ENCODE results near the gene CTDSPL. TPM values are rescaled to one million over a fixed set of nuclear protein-coding genes. Genes with fewer than 3 reads are reported as not detected.

Gene CTDSPL
- total and polyA plus RNA-seq, 7 experiments from 2014 or later = 0.15 to 5.6 (median 1.7) TPM

- POLR2A ChIA-PET = no interaction called here
- H3K36me3 Mint-ChIP-seq = peaks cover 0 to 2% (median 0%) of the 10 kb centered on the region in 5 donors
- H3K4me1 Mint-ChIP-seq = peaks cover 11 to 31% (median 22%) of the 10 kb centered on the region in 7 donors
- H3K9me3 ChIP-seq (ENCODE audit: control insufficient read depth in 2 of 3, low read length in 3 of 3) = no peaks in the 10 kb centered on the region
- H3K27ac Mint-ChIP-seq = peak overlapping the region in 4 of 9 donors; percentile 4 to 46 (median 16)
- peaks cover 0 to 5% (median 0%) of the 10 kb centered on the region in 3 experiments for H3K36me3 ChIP-seq (ENCODE audit: control insufficient read depth in 2 of 3, insufficient read depth in 3 of 3, low read length in 3 of 3)
- H3K9me3 Mint-ChIP-seq = peaks cover 0 to 6% (median under 1%) of the 10 kb centered on the region in 11 donors
- H3K4me3 Mint-ChIP-seq = no peak overlapping the region
- DNase-seq (peak in 1 of 9 donors; percentile 14), ATAC-seq (no peak)
- intact Hi-C loops (cut with micrococcal nuclease) = loop anchor here in 1 of 2 donors (1.0 kb wide), 1 partner anchor 10 kb away; no protein-coding TSS in a partner anchor
- no peaks in the 10 kb centered on the region for H3K27me3 ChIP-seq (ENCODE audit: control insufficient read depth in 2 of 2, insufficient read depth in 2 of 2, low read length in 2 of 2)
- H3K4me1 ChIP-seq (ENCODE audit: control insufficient read depth in 2 of 2, insufficient read depth in 2 of 2, low read length in 2 of 2) = peaks cover 0 to 10% of the 10 kb centered on the region in 2 donors
- H3K27me3 Mint-ChIP-seq = peaks cover 0 to 58% (median 5%) of the 10 kb centered on the region in 5 donors
- H3K27ac ChIP-seq (ENCODE audit: low read depth, low read length) = no peak overlapping the region
- CTCF ChIA-PET = interaction anchor here (0.7 kb wide), 1 partner anchor 121 kb away, joined by 3 read pairs; no protein-coding TSS in a partner anchor
- no peak overlapping the region for H3K4me3 ChIP-seq (ENCODE audit: low read length)
These were observed 3.2 kb downstream of the CTDSPL start for GRCh38 chr3:37864904-37865303.

GRCh38 chr3:37867144-37867543 is 5.5 kb downstream of the CTDSPL start:
- H3K36me3 Mint-ChIP-seq = peaks cover 0 to 14% (median 7%) of the 10 kb centered on the region in 5 donors
- no peak overlapping the region for H3K4me3 Mint-ChIP-seq
- H3K4me1 ChIP-seq (ENCODE audit: control insufficient read depth in 2 of 2, insufficient read depth in 2 of 2, low read length in 2 of 2) = peaks cover 0 to 7% of the 10 kb centered on the region in 2 donors
- no peak overlapping the region for H3K27ac Mint-ChIP-seq
- no peaks in the 10 kb centered on the region for H3K36me3 ChIP-seq (ENCODE audit: control insufficient read depth in 2 of 3, insufficient read depth in 3 of 3, low read length in 3 of 3)
- ChIA-PET CTCF (interaction anchor here (1.7 kb wide), 1 partner anchor 12 kb away, joined by 7 read pairs; no protein-coding TSS in a partner anchor), POLR2A (interaction anchor here (0.7 kb wide), 1 partner anchor 38 kb away, joined by 4 read pairs; no protein-coding TSS in a partner anchor)
- peaks cover 6 to 26% (median 12%) of the 10 kb centered on the region in 7 donors for H3K4me1 Mint-ChIP-seq
- peaks cover 0 to 74% (median 12%) of the 10 kb centered on the region in 5 donors for H3K27me3 Mint-ChIP-seq
- ATAC-seq (no peak), DNase-seq (no peak)
- H3K4me3 ChIP-seq (ENCODE audit: low read length) = no peak overlapping the region
- H3K9me3 ChIP-seq (ENCODE audit: control insufficient read depth in 2 of 3, low read length in 3 of 3) = peaks cover 0 to 6% (median 0%) of the 10 kb centered on the region in 3 experiments
- peaks cover 7 to 28% (median 18%) of the 10 kb centered on the region in 11 donors for H3K9me3 Mint-ChIP-seq
- H3K27me3 ChIP-seq (ENCODE audit: control insufficient read depth in 2 of 2, insufficient read depth in 2 of 2, low read length in 2 of 2) = no peaks in the 10 kb centered on the region
- no peak overlapping the region for H3K27ac ChIP-seq (ENCODE audit: low read depth, low read length)
- intact Hi-C loops (cut with micrococcal nuclease) = no loop called here

DNA sequence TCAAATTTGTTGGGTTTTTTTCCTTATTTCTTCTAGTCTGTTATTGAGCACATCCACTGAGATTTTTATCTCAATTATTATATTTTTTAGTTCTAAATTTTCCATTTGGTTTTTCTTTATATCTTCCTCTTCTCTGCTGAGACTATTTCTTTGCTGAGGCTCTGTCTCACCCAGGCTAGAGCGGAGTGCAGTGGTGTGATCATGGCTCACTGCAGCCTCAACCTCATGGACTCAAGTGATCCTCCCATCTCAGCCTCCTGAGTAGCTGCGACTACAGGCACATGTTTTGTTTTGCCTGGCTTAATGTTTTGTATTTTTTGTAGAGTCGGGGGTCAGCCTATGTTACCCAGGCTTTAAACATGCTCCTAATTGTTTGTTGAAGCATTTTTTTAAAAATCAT is 10.2 kb downstream of the CTDSPL start:
- H3K36me3 Mint-ChIP-seq = peaks cover 0 to 15% (median 7%) of the 10 kb centered on the region in 5 donors

DNA sequence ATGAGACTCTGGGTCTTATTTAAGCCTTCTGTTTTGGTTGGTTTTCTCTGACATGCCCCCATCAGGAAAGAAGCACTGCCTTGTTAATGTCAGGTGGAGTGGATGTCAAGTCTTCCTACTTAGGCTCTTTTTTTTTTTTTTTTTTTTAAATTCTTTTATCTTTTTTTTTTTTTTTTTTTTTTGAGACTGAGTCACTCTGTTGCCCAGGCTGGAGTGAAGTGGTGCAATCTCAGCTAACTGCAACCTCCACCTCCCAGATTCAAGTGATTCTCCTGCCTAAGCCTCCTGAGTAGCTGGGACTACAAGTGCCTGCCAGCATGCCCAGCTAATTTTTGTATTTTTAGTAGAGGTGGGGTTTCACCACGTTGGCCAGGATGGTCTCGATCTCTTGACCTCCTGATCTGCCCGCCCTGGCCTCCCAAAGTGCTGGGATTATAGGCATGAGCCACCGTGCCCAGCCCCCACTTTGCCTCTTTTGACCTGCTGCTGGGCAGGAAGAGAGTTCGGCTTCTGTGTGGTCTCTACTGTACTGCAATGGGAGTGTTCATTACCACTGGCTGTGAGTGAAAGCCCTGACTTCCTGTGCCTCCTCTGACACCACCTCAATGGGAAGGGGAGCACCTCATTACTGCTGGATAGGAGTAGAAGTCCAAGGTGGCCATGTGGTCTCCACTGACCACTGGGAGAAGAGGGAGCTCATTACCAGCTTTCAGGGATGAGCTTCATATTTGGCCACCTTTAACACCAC is 10.9 kb downstream of the CTDSPL start:
- no peak overlapping the region for H3K27ac Mint-ChIP-seq
- Histone ChIP-seq H3K4me3 (ENCODE audit: low read length) (no peak overlapping the region), H3K4me1 (ENCODE audit: control insufficient read depth in 2 of 2, insufficient read depth in 2 of 2, low read length in 2 of 2) (no peaks in the 10 kb centered on the region), H3K36me3 (ENCODE audit: control insufficient read depth in 2 of 3, insufficient read depth in 3 of 3, low read length in 3 of 3) (no peaks in the 10 kb centered on the region), H3K27me3 (ENCODE audit: control insufficient read depth in 2 of 2, insufficient read depth in 2 of 2, low read length in 2 of 2) (no peaks in the 10 kb centered on the region), H3K9me3 (ENCODE audit: control insufficient read depth in 2 of 3, low read length in 3 of 3) (peaks cover 0 to 14% (median 0%) of the 10 kb centered on the region in 3 experiments), H3K27ac (ENCODE audit: low read depth, low read length) (no peak overlapping the region)
- ATAC-seq (no peak), DNase-seq (no peak)
- ChIA-PET CTCF (no interaction called here), POLR2A (no interaction called here)
- peaks cover 0 to 40% (median 12%) of the 10 kb centered on the region in 5 donors for H3K27me3 Mint-ChIP-seq
- peaks cover 7 to 47% (median 27%) of the 10 kb centered on the region in 11 donors for H3K9me3 Mint-ChIP-seq
- no peak overlapping the region for H3K4me3 Mint-ChIP-seq
- intact Hi-C loops (cut with micrococcal nuclease) = no loop called here
- H3K4me1 Mint-ChIP-seq = peaks cover 0 to 5% (median 0%) of the 10 kb centered on the region in 7 donors
- peaks cover 4 to 15% (median 10%) of the 10 kb centered on the region in 5 donors for H3K36me3 Mint-ChIP-seq

More for the DNA sequence above, 10.2 kb downstream of the CTDSPL start:
- Histone ChIP-seq H3K27me3 (ENCODE audit: control insufficient read depth in 2 of 2, insufficient read depth in 2 of 2, low read length in 2 of 2) (no peaks in the 10 kb centered on the region), H3K4me1 (ENCODE audit: control insufficient read depth in 2 of 2, insufficient read depth in 2 of 2, low read length in 2 of 2) (no peaks in the 10 kb centered on the region), H3K27ac (ENCODE audit: low read depth, low read length) (no peak overlapping the region), H3K9me3 (ENCODE audit: control insufficient read depth in 2 of 3, low read length in 3 of 3) (peaks cover 0 to 14% (median 0%) of the 10 kb centered on the region in 3 experiments), H3K36me3 (ENCODE audit: control insufficient read depth in 2 of 3, insufficient read depth in 3 of 3, low read length in 3 of 3) (no peaks in the 10 kb centered on the region), H3K4me3 (ENCODE audit: low read length) (no peak overlapping the region)
- intact Hi-C loops (cut with micrococcal nuclease) = no loop called here
- no peak for DNase-seq
- no peak for ATAC-seq
- Mint-ChIP-seq H3K4me3 (no peak overlapping the region), H3K4me1 (peaks cover 0 to 3% (median 0%) of the 10 kb centered on the region in 7 donors), H3K9me3 (peaks cover 7 to 42% (median 24%) of the 10 kb centered on the region in 11 donors), H3K27ac (no peak overlapping the region), H3K27me3 (peaks cover 0 to 43% (median 12%) of the 10 kb centered on the region in 5 donors)
- ChIA-PET CTCF (no interaction called here), POLR2A (no interaction called here)

DNA sequence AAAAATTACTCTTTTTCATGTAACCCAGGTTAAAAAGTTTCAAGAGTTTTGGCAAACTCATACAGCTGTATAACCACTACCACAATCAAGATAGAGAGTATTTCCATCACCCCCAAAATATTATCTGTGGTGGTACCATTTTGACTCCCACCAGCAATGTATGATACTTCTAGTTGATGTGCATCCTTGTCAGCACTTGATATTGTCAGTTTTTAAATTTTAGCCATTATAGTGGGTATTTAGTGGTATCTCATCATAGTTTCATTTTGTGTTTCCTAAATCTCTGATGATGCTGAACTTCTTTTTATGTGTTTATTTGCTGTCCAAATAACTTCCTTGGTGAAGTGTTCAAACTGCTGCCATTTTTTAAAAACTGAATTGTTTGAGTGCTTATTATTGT is 14.6 kb downstream of the CTDSPL start:
- Mint-ChIP-seq H3K27me3 (peaks cover 0 to 20% (median 4%) of the 10 kb centered on the region in 5 donors), H3K4me1 (peaks cover 0 to 5% (median 0%) of the 10 kb centered on the region in 7 donors), H3K27ac (no peak overlapping the region), H3K4me3 (no peak overlapping the region), H3K9me3 (peaks cover 7 to 28% (median 18%) of the 10 kb centered on the region in 11 donors), H3K36me3 (peaks cover 4 to 12% (median 7%) of the 10 kb centered on the region in 5 donors)
- Histone ChIP-seq H3K4me3 (ENCODE audit: low read length) (no peak overlapping the region), H3K27me3 (ENCODE audit: control insufficient read depth in 2 of 2, insufficient read depth in 2 of 2, low read length in 2 of 2) (no peaks in the 10 kb centered on the region), H3K4me1 (ENCODE audit: control insufficient read depth in 2 of 2, insufficient read depth in 2 of 2, low read length in 2 of 2) (no peaks in the 10 kb centered on the region), H3K27ac (ENCODE audit: low read depth, low read length) (no peak overlapping the region), H3K9me3 (ENCODE audit: control insufficient read depth in 2 of 3, low read length in 3 of 3) (peaks cover 0 to 12% (median 0%) of the 10 kb centered on the region in 3 experiments), H3K36me3 (ENCODE audit: control insufficient read depth in 2 of 3, insufficient read depth in 3 of 3, low read length in 3 of 3) (no peaks in the 10 kb centered on the region)
- DNase-seq (no peak), ATAC-seq (no peak)
- ChIA-PET POLR2A (no interaction called here), CTCF (no interaction called here)
- intact Hi-C loops (cut with micrococcal nuclease) = no loop called here

DNA sequence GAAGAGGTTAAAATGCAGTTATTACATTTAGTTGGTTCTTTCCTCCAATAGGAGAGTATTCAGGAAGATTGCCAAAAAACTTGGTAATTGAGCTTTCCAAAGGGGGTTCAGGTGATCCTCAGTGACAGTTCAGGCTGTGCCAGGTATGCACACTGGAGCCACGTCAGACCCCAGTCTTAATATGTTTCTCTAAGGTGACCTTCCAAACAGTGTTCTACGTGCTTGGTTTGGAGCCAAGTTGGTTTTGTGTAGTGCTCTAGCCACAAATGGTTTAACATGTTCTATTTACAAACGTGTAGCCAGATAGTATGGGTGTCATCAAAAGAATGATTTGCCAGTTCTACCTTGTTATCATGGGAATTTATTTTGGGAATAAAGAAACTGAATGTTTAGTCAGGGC is 21.0 kb downstream of the CTDSPL start:
- CTCF ChIA-PET = no interaction called here
- H3K27me3 Mint-ChIP-seq = peaks cover 0 to 19% (median 0%) of the 10 kb centered on the region in 5 donors
- ATAC-seq (no peak), DNase-seq (no peak)
- no peak overlapping the region for H3K27ac Mint-ChIP-seq
- POLR2A ChIA-PET = interaction anchor here (0.8 kb wide), 1 partner anchor 564 kb away, joined by 3 read pairs; no protein-coding TSS in a partner anchor
- H3K36me3 Mint-ChIP-seq = no peaks in the 10 kb centered on the region
- no peak overlapping the region for H3K4me3 Mint-ChIP-seq
- no peaks in the 10 kb centered on the region for H3K4me1 Mint-ChIP-seq
- Histone ChIP-seq H3K4me3 (ENCODE audit: low read length) (no peak overlapping the region), H3K36me3 (ENCODE audit: control insufficient read depth in 2 of 3, insufficient read depth in 3 of 3, low read length in 3 of 3) (no peaks in the 10 kb centered on the region), H3K4me1 (ENCODE audit: control insufficient read depth in 2 of 2, insufficient read depth in 2 of 2, low read length in 2 of 2) (no peaks in the 10 kb centered on the region), H3K9me3 (ENCODE audit: control insufficient read depth in 2 of 3, low read length in 3 of 3) (no peaks in the 10 kb centered on the region), H3K27ac (ENCODE audit: low read depth, low read length) (no peak overlapping the region), H3K27me3 (ENCODE audit: control insufficient read depth in 2 of 2, insufficient read depth in 2 of 2, low read length in 2 of 2) (peaks cover 0 to 3% of the 10 kb centered on the region in 2 donors)
- H3K9me3 Mint-ChIP-seq = no peaks in the 10 kb centered on the region
- intact Hi-C loops (cut with micrococcal nuclease) = no loop called here
